GM23338 (cell line): ENCODE data around the gene UBP1. TPM values are rescaled to one million over a fixed set of nuclear protein-coding genes. Genes with fewer than 3 reads are reported as not detected.

Source experiments
- ATAC-seq: fragments of 200-7000 bp; cut with Tn5 transposase; 3 replicates; pipeline ENCODE4 v1.9.1; 2020
- DNase-seq: peaks from one replicate; pipeline ENCODE4 v3.0.0-alpha.2; 2015; ENCODE audit warnings: low spot score
- H2AFZ ChIP-seq: fragments of 200-600 bp; sonication (generic); 2 replicates; pipeline ENCODE4 v1.8.0; 2016; ENCODE audit warnings: antibody characterized with exemption, mild to moderate bottlenecking, moderate library complexity
- H3F3A ChIP-seq: fragments of 200-600 bp; sonication (generic); replicated peaks from 2 replicates; pipeline ENCODE4 v1.8.0; 2017; ENCODE audit warnings: antibody characterized with exemption, mixed run types, low read depth
- H3K27ac ChIP-seq: fragments of 200-600 bp; sonication (generic); 2 replicates; pipeline ENCODE4 v1.6.1; 2016; ENCODE audit warnings: low read depth
- H3K27me3 ChIP-seq: fragments of 200-600 bp; sonication (generic); 2 replicates; pipeline ENCODE4 v1.8.0; 2016; ENCODE audit warnings: mild to moderate bottlenecking, mixed run types, moderate library complexity; ENCODE audit not compliant: insufficient read depth
- H3K36me3 ChIP-seq: fragments of 200-600 bp; sonication (generic); 2 replicates; pipeline ENCODE4 v1.8.0; 2016; ENCODE audit warnings: mild to moderate bottlenecking; ENCODE audit not compliant: insufficient read depth
- H3K4me1 ChIP-seq: fragments of 200-600 bp; sonication (generic); 2 replicates; pipeline ENCODE4 v1.8.0; 2016; ENCODE audit warnings: mild to moderate bottlenecking, moderate library complexity; ENCODE audit not compliant: insufficient read depth
- H3K4me2 ChIP-seq: fragments of 200-600 bp; sonication (generic); 2 replicates; pipeline ENCODE4 v1.7.1; 2017; ENCODE audit warnings: mixed run types
- H3K4me3 ChIP-seq: fragments of 200-600 bp; sonication (generic); 2 replicates; pipeline ENCODE4 v1.6.1; 2016; ENCODE audit warnings: mixed run types
- H3K79me2 ChIP-seq: fragments of 200-600 bp; sonication (generic); replicated peaks from 2 replicates; pipeline ENCODE4 v1.8.0; 2017; ENCODE audit warnings: mild to moderate bottlenecking; ENCODE audit not compliant: insufficient read depth
- H3K9me2 ChIP-seq: fragments of 200-600 bp; sonication (generic); 2 replicates; pipeline ENCODE4 v1.8.0; 2017; ENCODE audit not compliant: insufficient read depth
- H4K20me1 ChIP-seq: fragments of 200-600 bp; sonication (generic); replicated peaks from 2 replicates; pipeline ENCODE4 v1.8.0; 2017; ENCODE audit warnings: mild to moderate bottlenecking; ENCODE audit not compliant: insufficient read depth
- H3K27ac Mint-ChIP-seq: 2 replicates; pipeline ENCODE4 v1.8.0; 2020; ENCODE audit warnings: inconsistent platforms, mild to moderate bottlenecking, moderate library complexity, mixed read lengths
- H3K27me3 Mint-ChIP-seq: 3 replicates; pipeline ENCODE4 v1.8.0; 2022; ENCODE audit warnings: low read depth, mild to moderate bottlenecking, moderate library complexity, mixed read lengths, inconsistent platforms; ENCODE audit not compliant: insufficient read depth, poor library complexity
- H3K36me3 Mint-ChIP-seq: 3 replicates; pipeline ENCODE4 v1.8.0; 2021; ENCODE audit warnings: low read depth, mild to moderate bottlenecking, inconsistent platforms, moderate library complexity, mixed read lengths
- H3K4me1 Mint-ChIP-seq: 3 replicates; pipeline ENCODE4 v1.8.0; 2020; ENCODE audit warnings: mild to moderate bottlenecking, inconsistent platforms, mixed read lengths
- H3K4me3 Mint-ChIP-seq: 3 replicates; pipeline ENCODE4 v1.8.0; 2021; ENCODE audit warnings: moderate library complexity, mild to moderate bottlenecking, inconsistent platforms, mixed read lengths
- H3K9me3 Mint-ChIP-seq: 3 replicates; pipeline ENCODE4 v1.8.0; 2020; ENCODE audit warnings: moderate library complexity, mild to moderate bottlenecking, inconsistent platforms, mixed read lengths
- CREB1 ChIP-seq: fragments of 250-450 bp; sonication (Bioruptor Pico); IDR thresholded peaks from 2 replicates; pipeline ENCODE4 v1.5.0; 2020; ENCODE audit warnings: low read depth, mild to moderate bottlenecking, moderate library complexity
- EZH2 ChIP-seq: fragments of 200-600 bp; sonication (generic); IDR thresholded peaks from one replicate; pipeline ENCODE4 v1.8.0; 2017; ENCODE audit warnings: antibody characterized with exemption, mild to moderate bottlenecking, low read depth; ENCODE audit not compliant: unreplicated experiment
- EZH2phosphoT487 ChIP-seq: fragments of 200-600 bp; sonication (generic); IDR thresholded peaks from one replicate; pipeline ENCODE4 v1.8.1; 2018; ENCODE audit warnings: antibody characterized with exemption; ENCODE audit not compliant: unreplicated experiment
- JUNB ChIP-seq: IDR thresholded peaks from one replicate; pipeline ENCODE4 v1.6.1; 2016; ENCODE audit warnings: antibody characterized with exemption; ENCODE audit not compliant: unreplicated experiment
- NANOG ChIP-seq: IDR thresholded peaks from 2 replicates; pipeline ENCODE4 v1.6.1; 2016; ENCODE audit warnings: antibody characterized with exemption, borderline replicate concordance
- STAT1 ChIP-seq: IDR thresholded peaks from one replicate; pipeline ENCODE4 v1.6.1; 2016; ENCODE audit warnings: antibody characterized with exemption; ENCODE audit not compliant: unreplicated experiment
- ZNF114 ChIP-seq: fragments of 250-450 bp; sonication (Bioruptor Pico); IDR thresholded peaks from 2 replicates; pipeline ENCODE4 v1.5.0; 2020; ENCODE audit warnings: mild to moderate bottlenecking, moderate library complexity
- polyA plus RNA-seq: library from polyadenylated mRNA; unstranded; fragments of >200 nt; fragmentation: Nextera tagmentation; extraction: Ambion mirVana; gene quantifications from 2 replicates; pipeline ENCODE4 v1.2.1, GENCODE V29; 2016
- total RNA-seq: library from RNA; depleted of rRNA; stranded (reverse); fragments of >200 nt; shearing (Covaris generic); gene quantifications from 2 replicates; pipeline ENCODE4 v1.2.3, GENCODE V29; 2014
- TF ChIP-seq, protein P1 (sequence below): IDR thresholded peaks from 2 replicates; pipeline ENCODE4 v1.6.1; 2016; ENCODE audit warnings: antibody characterized with exemption
- TF ChIP-seq, protein P2 (sequence below): IDR thresholded peaks from one replicate; pipeline ENCODE4 v1.6.1; 2018; ENCODE audit warnings: antibody characterized with exemption; ENCODE audit not compliant: unreplicated experiment
- TF ChIP-seq, protein P3 (sequence below): fragments of 250-450 bp; sonication (Bioruptor Pico); IDR thresholded peaks from 2 replicates; pipeline ENCODE4 v1.5.0; 2020; ENCODE audit warnings: mild to moderate bottlenecking, moderate library complexity

UBP1 gene
- total and polyA plus RNA-seq, 2 experiments from 2014 or later = 16.8 to 66.8 TPM

DNA sequence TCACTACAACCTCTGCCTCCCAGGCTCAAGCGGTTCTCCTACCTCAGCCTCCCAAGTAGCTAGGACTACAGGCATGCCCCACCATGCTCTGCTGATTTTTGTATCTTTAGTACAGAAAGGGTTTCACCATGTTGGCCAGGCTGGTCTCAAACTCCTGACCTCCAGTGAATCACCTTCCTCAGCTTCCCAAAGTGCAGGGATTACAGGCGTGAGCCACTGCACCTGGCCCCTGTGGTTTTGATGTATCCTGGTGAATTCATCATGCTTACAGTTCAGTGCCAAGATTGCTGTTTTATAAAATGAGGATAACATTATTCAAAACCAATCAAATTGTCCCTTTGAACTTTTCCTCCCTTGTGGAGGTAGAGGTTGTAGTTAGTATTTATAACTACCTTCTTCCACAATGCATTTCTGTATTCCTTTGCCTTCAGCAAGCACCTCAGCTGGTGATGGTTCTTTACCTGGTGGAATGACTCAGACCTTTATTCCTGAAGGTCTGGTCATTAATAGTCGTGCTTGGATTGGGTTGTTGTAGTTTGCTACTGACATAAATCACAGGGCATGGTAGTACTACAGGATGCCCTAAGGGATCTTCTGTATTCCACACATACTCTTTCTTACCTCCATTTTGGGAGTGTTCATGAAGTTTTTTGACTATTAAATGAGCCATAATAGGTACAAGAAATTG is 76.9 kb downstream of the UBP1 start:
- no peak overlapping the region for H3K27ac ChIP-seq
- Mint-ChIP-seq H3K27ac (no peak overlapping the region), H3K4me1 (no peaks in the 10 kb centered on the region), H3K4me3 (no peak overlapping the region), H3K27me3 (no peaks in the 10 kb centered on the region), H3K36me3 (no peaks in the 10 kb centered on the region), H3K9me3 (no peaks in the 10 kb centered on the region)
- TF ChIP-seq, protein P1, sequence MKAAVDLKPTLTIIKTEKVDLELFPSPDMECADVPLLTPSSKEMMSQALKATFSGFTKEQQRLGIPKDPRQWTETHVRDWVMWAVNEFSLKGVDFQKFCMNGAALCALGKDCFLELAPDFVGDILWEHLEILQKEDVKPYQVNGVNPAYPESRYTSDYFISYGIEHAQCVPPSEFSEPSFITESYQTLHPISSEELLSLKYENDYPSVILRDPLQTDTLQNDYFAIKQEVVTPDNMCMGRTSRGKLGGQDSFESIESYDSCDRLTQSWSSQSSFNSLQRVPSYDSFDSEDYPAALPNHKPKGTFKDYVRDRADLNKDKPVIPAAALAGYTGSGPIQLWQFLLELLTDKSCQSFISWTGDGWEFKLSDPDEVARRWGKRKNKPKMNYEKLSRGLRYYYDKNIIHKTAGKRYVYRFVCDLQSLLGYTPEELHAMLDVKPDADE = no peak
- TF ChIP-seq ZNF114 (no peak), CREB1 (no peak), JUNB (no peak), STAT1 (no peak), EZH2phosphoT487 (no peak), NANOG (no peak), EZH2 (no peak)
- TF ChIP-seq, protein P2, sequence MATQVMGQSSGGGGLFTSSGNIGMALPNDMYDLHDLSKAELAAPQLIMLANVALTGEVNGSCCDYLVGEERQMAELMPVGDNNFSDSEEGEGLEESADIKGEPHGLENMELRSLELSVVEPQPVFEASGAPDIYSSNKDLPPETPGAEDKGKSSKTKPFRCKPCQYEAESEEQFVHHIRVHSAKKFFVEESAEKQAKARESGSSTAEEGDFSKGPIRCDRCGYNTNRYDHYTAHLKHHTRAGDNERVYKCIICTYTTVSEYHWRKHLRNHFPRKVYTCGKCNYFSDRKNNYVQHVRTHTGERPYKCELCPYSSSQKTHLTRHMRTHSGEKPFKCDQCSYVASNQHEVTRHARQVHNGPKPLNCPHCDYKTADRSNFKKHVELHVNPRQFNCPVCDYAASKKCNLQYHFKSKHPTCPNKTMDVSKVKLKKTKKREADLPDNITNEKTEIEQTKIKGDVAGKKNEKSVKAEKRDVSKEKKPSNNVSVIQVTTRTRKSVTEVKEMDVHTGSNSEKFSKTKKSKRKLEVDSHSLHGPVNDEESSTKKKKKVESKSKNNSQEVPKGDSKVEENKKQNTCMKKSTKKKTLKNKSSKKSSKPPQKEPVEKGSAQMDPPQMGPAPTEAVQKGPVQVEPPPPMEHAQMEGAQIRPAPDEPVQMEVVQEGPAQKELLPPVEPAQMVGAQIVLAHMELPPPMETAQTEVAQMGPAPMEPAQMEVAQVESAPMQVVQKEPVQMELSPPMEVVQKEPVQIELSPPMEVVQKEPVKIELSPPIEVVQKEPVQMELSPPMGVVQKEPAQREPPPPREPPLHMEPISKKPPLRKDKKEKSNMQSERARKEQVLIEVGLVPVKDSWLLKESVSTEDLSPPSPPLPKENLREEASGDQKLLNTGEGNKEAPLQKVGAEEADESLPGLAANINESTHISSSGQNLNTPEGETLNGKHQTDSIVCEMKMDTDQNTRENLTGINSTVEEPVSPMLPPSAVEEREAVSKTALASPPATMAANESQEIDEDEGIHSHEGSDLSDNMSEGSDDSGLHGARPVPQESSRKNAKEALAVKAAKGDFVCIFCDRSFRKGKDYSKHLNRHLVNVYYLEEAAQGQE = no peak
- TF ChIP-seq, protein P3, sequence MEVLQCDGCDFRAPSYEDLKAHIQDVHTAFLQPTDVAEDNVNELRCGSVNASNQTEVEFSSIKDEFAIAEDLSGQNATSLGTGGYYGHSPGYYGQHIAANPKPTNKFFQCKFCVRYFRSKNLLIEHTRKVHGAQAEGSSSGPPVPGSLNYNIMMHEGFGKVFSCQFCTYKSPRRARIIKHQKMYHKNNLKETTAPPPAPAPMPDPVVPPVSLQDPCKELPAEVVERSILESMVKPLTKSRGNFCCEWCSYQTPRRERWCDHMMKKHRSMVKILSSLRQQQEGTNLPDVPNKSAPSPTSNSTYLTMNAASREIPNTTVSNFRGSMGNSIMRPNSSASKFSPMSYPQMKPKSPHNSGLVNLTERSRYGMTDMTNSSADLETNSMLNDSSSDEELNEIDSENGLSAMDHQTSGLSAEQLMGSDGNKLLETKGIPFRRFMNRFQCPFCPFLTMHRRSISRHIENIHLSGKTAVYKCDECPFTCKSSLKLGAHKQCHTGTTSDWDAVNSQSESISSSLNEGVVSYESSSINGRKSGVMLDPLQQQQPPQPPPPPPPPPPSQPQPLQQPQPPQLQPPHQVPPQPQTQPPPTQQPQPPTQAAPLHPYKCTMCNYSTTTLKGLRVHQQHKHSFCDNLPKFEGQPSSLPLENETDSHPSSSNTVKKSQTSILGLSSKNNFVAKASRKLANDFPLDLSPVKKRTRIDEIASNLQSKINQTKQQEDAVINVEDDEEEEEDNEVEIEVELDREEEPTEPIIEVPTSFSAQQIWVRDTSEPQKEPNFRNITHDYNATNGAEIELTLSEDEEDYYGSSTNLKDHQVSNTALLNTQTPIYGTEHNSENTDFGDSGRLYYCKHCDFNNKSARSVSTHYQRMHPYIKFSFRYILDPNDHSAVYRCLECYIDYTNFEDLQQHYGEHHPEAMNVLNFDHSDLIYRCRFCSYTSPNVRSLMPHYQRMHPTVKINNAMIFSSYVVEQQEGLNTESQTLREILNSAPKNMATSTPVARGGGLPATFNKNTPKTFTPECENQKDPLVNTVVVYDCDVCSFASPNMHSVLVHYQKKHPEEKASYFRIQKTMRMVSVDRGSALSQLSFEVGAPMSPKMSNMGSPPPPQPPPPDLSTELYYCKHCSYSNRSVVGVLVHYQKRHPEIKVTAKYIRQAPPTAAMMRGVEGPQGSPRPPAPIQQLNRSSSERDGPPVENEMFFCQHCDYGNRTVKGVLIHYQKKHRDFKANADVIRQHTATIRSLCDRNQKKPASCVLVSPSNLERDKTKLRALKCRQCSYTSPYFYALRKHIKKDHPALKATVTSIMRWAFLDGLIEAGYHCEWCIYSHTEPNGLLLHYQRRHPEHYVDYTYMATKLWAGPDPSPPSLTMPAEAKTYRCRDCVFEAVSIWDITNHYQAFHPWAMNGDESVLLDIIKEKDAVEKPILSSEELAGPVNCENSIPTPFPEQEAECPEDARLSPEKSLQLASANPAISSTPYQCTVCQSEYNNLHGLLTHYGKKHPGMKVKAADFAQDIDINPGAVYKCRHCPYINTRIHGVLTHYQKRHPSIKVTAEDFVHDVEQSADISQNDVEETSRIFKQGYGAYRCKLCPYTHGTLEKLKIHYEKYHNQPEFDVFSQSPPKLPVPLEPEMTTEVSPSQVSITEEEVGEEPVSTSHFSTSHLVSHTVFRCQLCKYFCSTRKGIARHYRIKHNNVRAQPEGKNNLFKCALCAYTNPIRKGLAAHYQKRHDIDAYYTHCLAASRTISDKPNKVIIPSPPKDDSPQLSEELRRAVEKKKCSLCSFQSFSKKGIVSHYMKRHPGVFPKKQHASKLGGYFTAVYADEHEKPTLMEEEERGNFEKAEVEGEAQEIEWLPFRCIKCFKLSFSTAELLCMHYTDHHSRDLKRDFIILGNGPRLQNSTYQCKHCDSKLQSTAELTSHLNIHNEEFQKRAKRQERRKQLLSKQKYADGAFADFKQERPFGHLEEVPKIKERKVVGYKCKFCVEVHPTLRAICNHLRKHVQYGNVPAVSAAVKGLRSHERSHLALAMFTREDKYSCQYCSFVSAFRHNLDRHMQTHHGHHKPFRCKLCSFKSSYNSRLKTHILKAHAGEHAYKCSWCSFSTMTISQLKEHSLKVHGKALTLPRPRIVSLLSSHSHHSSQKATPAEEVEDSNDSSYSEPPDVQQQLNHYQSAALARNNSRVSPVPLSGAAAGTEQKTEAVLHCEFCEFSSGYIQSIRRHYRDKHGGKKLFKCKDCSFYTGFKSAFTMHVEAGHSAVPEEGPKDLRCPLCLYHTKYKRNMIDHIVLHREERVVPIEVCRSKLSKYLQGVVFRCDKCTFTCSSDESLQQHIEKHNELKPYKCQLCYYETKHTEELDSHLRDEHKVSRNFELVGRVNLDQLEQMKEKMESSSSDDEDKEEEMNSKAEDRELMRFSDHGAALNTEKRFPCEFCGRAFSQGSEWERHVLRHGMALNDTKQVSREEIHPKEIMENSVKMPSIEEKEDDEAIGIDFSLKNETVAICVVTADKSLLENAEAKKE (CRISPR knock-in tag) = no peak
- H3F3A ChIP-seq = no peaks in the 10 kb centered on the region
- no peaks in the 10 kb centered on the region for H4K20me1 ChIP-seq
- H3K4me1 ChIP-seq = no peaks in the 10 kb centered on the region
- H2AFZ ChIP-seq = no peak overlapping the region
- no peak overlapping the region for H3K4me3 ChIP-seq
- no peak overlapping the region for H3K4me2 ChIP-seq
- H3K27me3 ChIP-seq = no peaks in the 10 kb centered on the region
- H3K36me3 ChIP-seq = no peaks in the 10 kb centered on the region; the same call in 1 of the 2 replicates
- ATAC-seq = no peak
- DNase-seq = no peak
- H3K79me2 ChIP-seq = no peaks in the 10 kb centered on the region
- H3K9me2 ChIP-seq = no peaks in the 10 kb centered on the region
